ENCODE results near the gene NTNG1.

The NTNG1 gene

DNA sequence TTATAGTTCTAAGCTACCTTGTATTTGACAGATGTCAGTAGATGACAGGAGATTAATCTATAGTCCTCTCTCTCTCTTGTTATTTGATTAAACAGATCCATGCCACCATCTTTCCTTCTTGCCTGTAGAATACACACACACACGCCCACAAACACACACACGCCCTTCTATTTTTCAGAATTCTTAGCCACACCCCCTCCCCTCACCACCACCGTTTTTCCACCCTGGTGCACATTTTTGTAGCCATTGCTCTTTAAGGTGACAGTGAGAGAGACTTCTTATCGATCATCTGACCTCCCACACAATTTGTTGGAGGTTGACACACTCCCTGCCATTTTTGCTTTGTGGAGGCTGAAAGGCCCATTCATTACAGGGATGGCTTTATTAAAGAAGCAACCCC lies 123.2 kb downstream of the NTNG1 start:
- POLR2A ChIA-PET, result no interaction called here
- no peak for DNase-seq (ENCODE audit: extremely low spot score)

DNA sequence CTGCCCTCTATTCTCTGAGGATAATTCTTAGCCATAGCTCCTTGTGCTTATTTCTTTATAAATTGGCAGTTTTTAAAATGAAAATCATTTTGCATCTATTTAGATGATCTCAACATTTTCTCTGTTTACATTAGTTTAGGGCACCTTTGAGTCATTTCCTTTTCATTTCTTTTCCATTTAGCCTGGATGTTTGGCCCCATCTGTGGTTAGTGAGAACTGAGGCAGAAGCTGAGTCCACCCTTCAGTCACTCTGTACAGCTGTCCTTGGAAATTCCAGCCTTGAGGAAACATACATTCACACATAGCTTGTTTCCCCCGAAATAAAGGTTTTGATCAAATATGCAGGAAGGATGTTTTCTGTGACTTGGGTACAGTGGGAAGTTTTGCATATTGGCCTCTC lies 123.7 kb downstream of the NTNG1 start:
- CTCF ChIA-PET, result no interaction called here
- POLR2A ChIA-PET, result no interaction called here
- no peak for DNase-seq (ENCODE audit: extremely low spot score)
- no peak for TF ChIP-seq SP1 (IDR thresholded peaks at IDR 0.05)
- no peak for TF ChIP-seq L3MBTL2 (conservative IDR thresholded peaks at IDR 0.05)
- TF ChIP-seq ELF4 (IDR thresholded peaks at IDR 0.05), result no peak
- TF ChIP-seq, protein P1, sequence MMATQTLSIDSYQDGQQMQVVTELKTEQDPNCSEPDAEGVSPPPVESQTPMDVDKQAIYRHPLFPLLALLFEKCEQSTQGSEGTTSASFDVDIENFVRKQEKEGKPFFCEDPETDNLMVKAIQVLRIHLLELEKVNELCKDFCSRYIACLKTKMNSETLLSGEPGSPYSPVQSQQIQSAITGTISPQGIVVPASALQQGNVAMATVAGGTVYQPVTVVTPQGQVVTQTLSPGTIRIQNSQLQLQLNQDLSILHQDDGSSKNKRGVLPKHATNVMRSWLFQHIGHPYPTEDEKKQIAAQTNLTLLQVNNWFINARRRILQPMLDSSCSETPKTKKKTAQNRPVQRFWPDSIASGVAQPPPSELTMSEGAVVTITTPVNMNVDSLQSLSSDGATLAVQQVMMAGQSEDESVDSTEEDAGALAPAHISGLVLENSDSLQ (IDR thresholded peaks at IDR 0.05), result no peak
- TF ChIP-seq CTBP1 (IDR thresholded peaks at IDR 0.05; ENCODE audit: borderline replicate concordance), result no peak
- TF ChIP-seq FOXA1 (IDR thresholded peaks at IDR 0.05), result no peak
- TF ChIP-seq HDGF (IDR thresholded peaks at IDR 0.05; ENCODE audit: borderline replicate concordance), result no peak
- no peak for TF ChIP-seq FOXK2 (IDR thresholded peaks at IDR 0.05)
- no peak for TF ChIP-seq TARDBP (IDR thresholded peaks at IDR 0.05)
- TF ChIP-seq ARNT (IDR thresholded peaks at IDR 0.05), result no peak
- TF ChIP-seq FOXM1 (IDR thresholded peaks at IDR 0.05; ENCODE audit: borderline replicate concordance), result no peak
- no peak for TF ChIP-seq BHLHE40 (IDR thresholded peaks at IDR 0.05; ENCODE audit: borderline replicate concordance)

More for the DNA sequence above, 123.2 kb downstream of the NTNG1 start:
- TF ChIP-seq TARDBP (IDR thresholded peaks at IDR 0.05), result no peak
- no peak for TF ChIP-seq HDGF (IDR thresholded peaks at IDR 0.05; ENCODE audit: borderline replicate concordance)
- no peak for TF ChIP-seq FOXM1 (IDR thresholded peaks at IDR 0.05; ENCODE audit: borderline replicate concordance)
- no peak for TF ChIP-seq FOXA1 (IDR thresholded peaks at IDR 0.05)
- CTCF ChIA-PET, result no interaction called here

DNA sequence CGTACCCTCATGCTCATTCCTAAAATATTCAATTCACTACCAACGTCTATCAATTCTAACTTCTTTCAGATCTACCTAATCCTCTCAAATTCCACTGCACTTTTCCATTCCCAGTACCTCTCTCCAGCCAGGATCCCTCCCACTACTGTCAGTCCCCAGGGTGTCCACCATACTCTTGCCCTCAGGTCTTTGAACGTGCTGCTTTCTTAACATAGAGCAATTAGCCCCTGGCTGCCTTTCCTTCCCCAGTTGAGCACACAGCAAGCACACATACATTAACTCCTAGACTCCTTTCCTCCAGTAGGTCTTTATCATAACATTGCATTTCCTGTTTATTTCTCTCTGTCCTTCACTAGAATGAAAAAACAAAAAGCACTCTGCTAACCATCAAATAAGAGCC lies 126.7 kb downstream of the NTNG1 start:
- TF ChIP-seq HDGF (IDR thresholded peaks at IDR 0.05; ENCODE audit: borderline replicate concordance), result no peak
- TF ChIP-seq L3MBTL2 (conservative IDR thresholded peaks at IDR 0.05), result no peak
- TF ChIP-seq ELF4 (IDR thresholded peaks at IDR 0.05), result no peak
- TF ChIP-seq LEF1 (IDR thresholded peaks at IDR 0.05; ENCODE audit: borderline replicate concordance), result no peak
- no peak for TF ChIP-seq ZNF384 (IDR thresholded peaks at IDR 0.05)
- TF ChIP-seq TARDBP (IDR thresholded peaks at IDR 0.05), result no peak
- no peak for TF ChIP-seq FOXA1 (IDR thresholded peaks at IDR 0.05)
- TF ChIP-seq BHLHE40 (IDR thresholded peaks at IDR 0.05; ENCODE audit: borderline replicate concordance), result no peak
- TF ChIP-seq ARNT (IDR thresholded peaks at IDR 0.05), result no peak
- no peak for TF ChIP-seq SP1 (IDR thresholded peaks at IDR 0.05)
- TF ChIP-seq, protein P1 (IDR thresholded peaks at IDR 0.05), result no peak
- no peak for TF ChIP-seq CTBP1 (IDR thresholded peaks at IDR 0.05; ENCODE audit: borderline replicate concordance)
- TF ChIP-seq FOXK2 (IDR thresholded peaks at IDR 0.05), result no peak
- no peak for TF ChIP-seq FOXM1 (IDR thresholded peaks at IDR 0.05; ENCODE audit: borderline replicate concordance)
- TF ChIP-seq SUZ12 (IDR thresholded peaks at IDR 0.05), result no peak
- ChIA-PET POLR2A (no interaction called here), CTCF (no interaction called here)
- DNase-seq (ENCODE audit: extremely low spot score), result no peak

DNA sequence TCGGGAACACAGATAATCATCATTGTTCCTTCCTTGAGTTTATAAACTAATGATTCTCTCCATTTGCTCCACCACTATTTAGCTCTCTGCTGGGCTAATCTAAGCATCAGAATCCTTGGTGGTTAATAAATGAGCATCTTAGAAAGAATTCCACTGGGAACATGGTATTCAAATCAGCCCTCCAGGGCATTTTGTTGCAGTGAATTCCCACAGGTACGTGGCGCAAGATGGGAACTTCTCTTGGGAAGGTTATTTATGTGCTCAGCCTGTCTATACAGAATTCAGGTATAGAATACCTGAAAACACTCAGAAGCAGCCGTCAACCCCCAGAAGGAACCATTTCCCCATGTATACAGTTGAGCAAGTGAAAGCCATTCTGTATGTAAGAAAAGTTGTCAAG lies 131.5 kb downstream of the NTNG1 start:
- TF ChIP-seq ZNF384 (IDR thresholded peaks at IDR 0.05), result no peak
- no peak for TF ChIP-seq SP1 (IDR thresholded peaks at IDR 0.05)
- TF ChIP-seq, protein P1 (IDR thresholded peaks at IDR 0.05), result no peak
- no peak for TF ChIP-seq L3MBTL2 (conservative IDR thresholded peaks at IDR 0.05)
- TF ChIP-seq CTBP1 (IDR thresholded peaks at IDR 0.05; ENCODE audit: borderline replicate concordance), result no peak
- TF ChIP-seq BHLHE40 (IDR thresholded peaks at IDR 0.05; ENCODE audit: borderline replicate concordance), result no peak
- TF ChIP-seq TARDBP (IDR thresholded peaks at IDR 0.05), result no peak
- TF ChIP-seq FOXM1 (IDR thresholded peaks at IDR 0.05; ENCODE audit: borderline replicate concordance), result no peak
- no peak for TF ChIP-seq ELF4 (IDR thresholded peaks at IDR 0.05)
- TF ChIP-seq FOXA1 (IDR thresholded peaks at IDR 0.05), result no peak
- TF ChIP-seq SUZ12 (IDR thresholded peaks at IDR 0.05), result no peak
- no peak for TF ChIP-seq HDGF (IDR thresholded peaks at IDR 0.05; ENCODE audit: borderline replicate concordance)
- no peak for TF ChIP-seq LEF1 (IDR thresholded peaks at IDR 0.05; ENCODE audit: borderline replicate concordance)
- CTCF ChIA-PET, result no interaction called here
- no peak for DNase-seq (ENCODE audit: extremely low spot score)
- POLR2A ChIA-PET, result no interaction called here

DNA sequence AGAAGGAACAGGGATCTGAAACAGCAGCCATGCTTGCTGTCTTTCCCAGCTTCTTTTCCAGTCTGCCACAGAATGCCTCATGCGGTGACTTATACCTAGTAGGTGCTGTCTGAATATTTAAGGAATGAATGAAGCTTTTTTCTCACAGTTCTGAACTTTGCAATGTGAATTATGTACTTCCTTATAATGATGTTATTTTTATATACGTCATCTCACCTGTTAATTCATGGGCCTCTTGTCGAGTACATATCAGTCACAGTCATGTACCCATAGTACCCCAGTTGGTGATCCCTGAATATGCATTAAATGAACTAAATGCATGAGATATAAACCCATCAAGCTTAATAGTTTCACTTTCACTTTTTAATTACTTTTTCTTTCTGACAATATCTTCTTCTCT lies 132.7 kb downstream of the NTNG1 start:
- no peak for DNase-seq (ENCODE audit: extremely low spot score)
- TF ChIP-seq BHLHE40 (IDR thresholded peaks at IDR 0.05; ENCODE audit: borderline replicate concordance) (no peak), SUZ12 (IDR thresholded peaks at IDR 0.05) (no peak), L3MBTL2 (conservative IDR thresholded peaks at IDR 0.05) (no peak), HDGF (IDR thresholded peaks at IDR 0.05; ENCODE audit: borderline replicate concordance) (no peak), FOXK2 (IDR thresholded peaks at IDR 0.05) (no peak), NFRKB (IDR thresholded peaks at IDR 0.05) (no peak), CTBP1 (IDR thresholded peaks at IDR 0.05; ENCODE audit: borderline replicate concordance) (no peak), TARDBP (IDR thresholded peaks at IDR 0.05) (no peak), FOXA1 (IDR thresholded peaks at IDR 0.05) (no peak), ZNF384 (IDR thresholded peaks at IDR 0.05) (no peak), ELF4 (IDR thresholded peaks at IDR 0.05) (no peak), FOXM1 (IDR thresholded peaks at IDR 0.05; ENCODE audit: borderline replicate concordance) (no peak)
- POLR2A ChIA-PET, result no interaction called here
- CTCF ChIA-PET, result no interaction called here

DNA sequence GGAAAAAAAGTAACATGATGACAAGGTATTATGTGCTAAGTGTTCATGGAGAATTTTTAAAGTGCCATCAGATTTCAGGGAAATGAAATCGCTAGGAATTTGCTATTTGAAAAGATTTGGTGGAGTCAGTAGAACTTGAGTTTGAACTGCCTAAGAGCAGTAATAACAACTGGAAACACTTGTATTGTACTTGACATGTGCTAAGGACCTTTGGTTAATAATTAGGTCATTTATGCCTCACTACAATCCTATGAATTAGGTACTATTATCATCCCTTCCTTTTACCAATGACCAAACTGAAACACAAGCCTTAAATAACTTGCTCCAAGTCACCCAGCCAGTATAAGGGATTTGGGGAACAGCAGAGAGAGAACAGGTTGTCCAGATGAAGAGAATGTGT lies 133.4 kb downstream of the NTNG1 start:
- POLR2A ChIA-PET, result no interaction called here
- DNase-seq (ENCODE audit: extremely low spot score), result no peak
- no peak for TF ChIP-seq TARDBP (IDR thresholded peaks at IDR 0.05)
- TF ChIP-seq ZNF384 (IDR thresholded peaks at IDR 0.05), result no peak
- TF ChIP-seq FOXM1 (IDR thresholded peaks at IDR 0.05; ENCODE audit: borderline replicate concordance), result no peak
- no peak for TF ChIP-seq FOXA1 (IDR thresholded peaks at IDR 0.05)
- no peak for TF ChIP-seq SP1 (IDR thresholded peaks at IDR 0.05)
- no peak for TF ChIP-seq SUZ12 (IDR thresholded peaks at IDR 0.05)
- TF ChIP-seq NFRKB (IDR thresholded peaks at IDR 0.05), result no peak
- no peak for TF ChIP-seq FOXK2 (IDR thresholded peaks at IDR 0.05)
- TF ChIP-seq L3MBTL2 (conservative IDR thresholded peaks at IDR 0.05), result no peak
- TF ChIP-seq, protein P1 (IDR thresholded peaks at IDR 0.05), result no peak
- TF ChIP-seq ELF4 (IDR thresholded peaks at IDR 0.05), result no peak
- no peak for TF ChIP-seq CTBP1 (IDR thresholded peaks at IDR 0.05; ENCODE audit: borderline replicate concordance)
- no peak for TF ChIP-seq HDGF (IDR thresholded peaks at IDR 0.05; ENCODE audit: borderline replicate concordance)
- no peak for TF ChIP-seq ARNT (IDR thresholded peaks at IDR 0.05)
- TF ChIP-seq BHLHE40 (IDR thresholded peaks at IDR 0.05; ENCODE audit: borderline replicate concordance), result no peak
- CTCF ChIA-PET, result interaction anchor here (1.0 kb wide), 1 partner anchor 78 kb away, joined by 3 read pairs; no protein-coding TSS in a partner anchor

Data from HEK293T (cell line).